Measurements from ENCODE around the gene EHMT2.
A peak's percentile ranks its signal among the peaks of the same experiment; 100 is the strongest.

EHMT2 gene

GRCh38 chr6:31901953-31902643 is 4.6 kb upstream of the EHMT2 start, which contains the start of gene ZBTB12:
ZBTB12 (minus strand) TSS chr6:31902086; CDS start chr6:31901305, 781 bp downstream.
- Histone ChIP-seq H3K27ac (ENCODE audit: low read depth, low read length) (peak within 1 kb of the TSS; percentile 33; the same call in 1 of the 2 replicates), H3K4me3 (ENCODE audit: low read depth, low read length) (peak within 1 kb of the TSS; percentile 79), H3K79me2 (ENCODE audit: control insufficient read depth, insufficient read depth, low read length, unreplicated experiment) (peaks cover 5% of the 10 kb centered on the region), H3K36me3 (ENCODE audit: insufficient read depth, low read length) (no peaks in the 10 kb centered on the region), H3K27me3 (ENCODE audit: insufficient read depth, low read length) (no peaks in the 10 kb centered on the region), H2AFZ (ENCODE audit: low read length, unreplicated experiment) (peak within 1 kb of the TSS; percentile 68), H3K4me1 (ENCODE audit: control insufficient read depth, insufficient read depth, low read length, unreplicated experiment) (peaks cover 18% of the 10 kb centered on the region)

GRCh38 chr6:31901415-31901952 is 4.0 kb upstream of the EHMT2 start:
- Histone ChIP-seq H2AFZ (ENCODE audit: low read length, unreplicated experiment) (peak overlapping the region; percentile 23), H3K27ac (ENCODE audit: low read depth, low read length) (peak overlapping the region; percentile 33; the same call in 1 of the 2 replicates)

GRCh38 chr6:31900917-31901414 is 3.5 kb upstream of the EHMT2 start:
- Histone ChIP-seq H3K4me3 (ENCODE audit: low read depth, low read length) (peak overlapping the region; percentile 79), H2AFZ (ENCODE audit: low read length, unreplicated experiment) (no peak overlapping the region), H3K36me3 (ENCODE audit: insufficient read depth, low read length) (no peaks in the 10 kb centered on the region), H3K27me3 (ENCODE audit: insufficient read depth, low read length) (no peaks in the 10 kb centered on the region), H3K79me2 (ENCODE audit: control insufficient read depth, insufficient read depth, low read length, unreplicated experiment) (peaks cover 5% of the 10 kb centered on the region), H3K4me1 (ENCODE audit: control insufficient read depth, insufficient read depth, low read length, unreplicated experiment) (peaks cover 23% of the 10 kb centered on the region), H3K27ac (ENCODE audit: low read depth, low read length) (no peak overlapping the region)

More at GRCh38 chr6:31901415-31901952, 4.0 kb upstream of the EHMT2 start:
- no peaks in the 10 kb centered on the region for H3K27me3 ChIP-seq (ENCODE audit: insufficient read depth, low read length)
- peaks cover 5% of the 10 kb centered on the region for H3K79me2 ChIP-seq (ENCODE audit: control insufficient read depth, insufficient read depth, low read length, unreplicated experiment)
- H3K36me3 ChIP-seq (ENCODE audit: insufficient read depth, low read length): no peaks in the 10 kb centered on the region
- H3K4me1 ChIP-seq (ENCODE audit: control insufficient read depth, insufficient read depth, low read length, unreplicated experiment): peaks cover 18% of the 10 kb centered on the region
- H3K4me3 ChIP-seq (ENCODE audit: low read depth, low read length): peak overlapping the region; percentile 79

- no peaks in the 10 kb centered on the region for H3K27me3 ChIP-seq (ENCODE audit: insufficient read depth, low read length)
- H3K27ac ChIP-seq (ENCODE audit: low read depth, low read length): no peak overlapping the region
- no peaks in the 10 kb centered on the region for H3K36me3 ChIP-seq (ENCODE audit: insufficient read depth, low read length)
- H2AFZ ChIP-seq (ENCODE audit: low read length, unreplicated experiment): no peak overlapping the region
- peaks cover 23% of the 10 kb centered on the region for H3K4me1 ChIP-seq (ENCODE audit: control insufficient read depth, insufficient read depth, low read length, unreplicated experiment)
- no peak overlapping the region for H3K4me3 ChIP-seq (ENCODE audit: low read depth, low read length)
- peaks cover 5% of the 10 kb centered on the region for H3K79me2 ChIP-seq (ENCODE audit: control insufficient read depth, insufficient read depth, low read length, unreplicated experiment)
Measured at GRCh38 chr6:31899882-31900722, 2.6 kb upstream of the EHMT2 start.

GRCh38 chr6:31899215-31899614 is 1.7 kb upstream of the EHMT2 start:
- Histone ChIP-seq H3K79me2 (ENCODE audit: control insufficient read depth, insufficient read depth, low read length, unreplicated experiment) (peaks cover 5% of the 10 kb centered on the region), H3K27ac (ENCODE audit: low read depth, low read length) (no peak overlapping the region), H2AFZ (ENCODE audit: low read length, unreplicated experiment) (no peak overlapping the region), H3K4me1 (ENCODE audit: control insufficient read depth, insufficient read depth, low read length, unreplicated experiment) (peaks cover 23% of the 10 kb centered on the region), H3K27me3 (ENCODE audit: insufficient read depth, low read length) (no peaks in the 10 kb centered on the region), H3K36me3 (ENCODE audit: insufficient read depth, low read length) (no peaks in the 10 kb centered on the region), H3K4me3 (ENCODE audit: low read depth, low read length) (no peak overlapping the region)

GRCh38 chr6:31898383-31899011 is 999 bp upstream of the EHMT2 start:
- Histone ChIP-seq H3K27me3 (ENCODE audit: insufficient read depth, low read length) (no peaks in the 10 kb centered on the region), H3K36me3 (ENCODE audit: insufficient read depth, low read length) (no peaks in the 10 kb centered on the region), H3K27ac (ENCODE audit: low read depth, low read length) (peak overlapping the region; percentile 29; the same call in 1 of the 2 replicates), H3K4me1 (ENCODE audit: control insufficient read depth, insufficient read depth, low read length, unreplicated experiment) (peaks cover 17% of the 10 kb centered on the region), H3K4me3 (ENCODE audit: low read depth, low read length) (peak overlapping the region; percentile 90), H3K79me2 (ENCODE audit: control insufficient read depth, insufficient read depth, low read length, unreplicated experiment) (peaks cover 5% of the 10 kb centered on the region), H2AFZ (ENCODE audit: low read length, unreplicated experiment) (peak overlapping the region; percentile 96)

GRCh38 chr6:31896856-31897611 is 464 bp downstream of the EHMT2 start:
- Histone ChIP-seq H3K4me1 (ENCODE audit: control insufficient read depth, insufficient read depth, low read length, unreplicated experiment) (peaks cover 16% of the 10 kb centered on the region), H3K27ac (ENCODE audit: low read depth, low read length) (no peak overlapping the region), H3K27me3 (ENCODE audit: insufficient read depth, low read length) (no peaks in the 10 kb centered on the region), H3K36me3 (ENCODE audit: insufficient read depth, low read length) (0 out of 2 replicates have a peak, but pooled peaks cover 9% of the 10 kb centered on the region), H2AFZ (ENCODE audit: low read length, unreplicated experiment) (peak overlapping the region; percentile 79), H3K79me2 (ENCODE audit: control insufficient read depth, insufficient read depth, low read length, unreplicated experiment) (peaks cover 5% of the 10 kb centered on the region), H3K4me3 (ENCODE audit: low read depth, low read length) (peak overlapping the region; percentile 90)

GRCh38 chr6:31896493-31896855 is 1.0 kb downstream of the EHMT2 start:
- peak overlapping the region; percentile 8 for H2AFZ ChIP-seq (ENCODE audit: low read length, unreplicated experiment)
- no peak overlapping the region for H3K27ac ChIP-seq (ENCODE audit: low read depth, low read length)
- peaks cover 16% of the 10 kb centered on the region for H3K4me1 ChIP-seq (ENCODE audit: control insufficient read depth, insufficient read depth, low read length, unreplicated experiment)
- H3K79me2 ChIP-seq (ENCODE audit: control insufficient read depth, insufficient read depth, low read length, unreplicated experiment): peaks cover 5% of the 10 kb centered on the region
- H3K4me3 ChIP-seq (ENCODE audit: low read depth, low read length): peak overlapping the region; percentile 90
- no peaks in the 10 kb centered on the region for H3K27me3 ChIP-seq (ENCODE audit: insufficient read depth, low read length)
- H3K36me3 ChIP-seq (ENCODE audit: insufficient read depth, low read length): peaks cover 11% of the 10 kb centered on the region; the same call in 1 of the 2 replicates

GRCh38 chr6:31892821-31893220 is 4.7 kb downstream of the EHMT2 start:
- no peak overlapping the region for H3K27ac ChIP-seq (ENCODE audit: low read depth, low read length)
- no peak overlapping the region for H3K4me3 ChIP-seq (ENCODE audit: low read depth, low read length)
- no peaks in the 10 kb centered on the region for H3K79me2 ChIP-seq (ENCODE audit: control insufficient read depth, insufficient read depth, low read length, unreplicated experiment)
- H3K27me3 ChIP-seq (ENCODE audit: insufficient read depth, low read length): no peaks in the 10 kb centered on the region
- H3K4me1 ChIP-seq (ENCODE audit: control insufficient read depth, insufficient read depth, low read length, unreplicated experiment): peaks cover 11% of the 10 kb centered on the region
- H2AFZ ChIP-seq (ENCODE audit: low read length, unreplicated experiment): no peak overlapping the region
- peaks cover 12% of the 10 kb centered on the region; the same call in 1 of the 2 replicates for H3K36me3 ChIP-seq (ENCODE audit: insufficient read depth, low read length)

All from ACC112 (cell line).